Measurements from ENCODE around the gene HLA-DPA1. TPM values are rescaled to one million over a fixed set of nuclear protein-coding genes. Genes with fewer than 3 reads are reported as not detected.

Gene HLA-DPA1
- total and polyA plus RNA-seq, 2 donors (not counting 1 experiment from before 2014, with no cell fraction given) = 702 to 2,256 TPM

GRCh38 chr6:33092385-33092784 is 18.9 kb upstream of the HLA-DPA1 start:
- Histone ChIP-seq H3K27ac (ENCODE audit: low read length in 2 of 2) (peak overlapping the region; percentile 4 to 56), H3K4me2 (replicated peaks; ENCODE audit: low read depth, low read length, poor library complexity, severe bottlenecking) (no peak overlapping the region), H3K4me3 (ENCODE audit: control extremely low read depth in 1 of 5, extremely low read depth in 1 of 5, insufficient read depth in 1 of 5, low read depth in 2 of 5, low read length in 4 of 5) (no peak overlapping the region), H3K9ac (ENCODE audit: low read length) (no peak overlapping the region), H3K27me3 (replicated peaks in 1 of 4; ENCODE audit: control extremely low read depth in 1 of 4, control insufficient read depth in 3 of 4, insufficient read depth in 4 of 4, low read length in 3 of 4) (no peaks in the 10 kb centered on the region), H3K9me3 (ENCODE audit: control extremely low read depth in 1 of 3, control insufficient read depth in 2 of 3, insufficient read depth in 1 of 3, low read length in 2 of 3) (peaks cover 0 to 4% (median 0%) of the 10 kb centered on the region in 3 donors), H3K4me1 (ENCODE audit: control insufficient read depth in 2 of 2, insufficient read depth in 2 of 2, low read length in 2 of 2) (peaks cover 27 to 33% of the 10 kb centered on the region in 2 donors), H2AFZ (ENCODE audit: insufficient read depth, low read depth, low read length, poor library complexity, severe bottlenecking) (no peak overlapping the region), H3K79me2 (ENCODE audit: control insufficient read depth, insufficient read depth, low read length) (peaks cover 10% of the 10 kb centered on the region), H4K20me1 (ENCODE audit: control insufficient read depth, insufficient read depth, low read length, poor library complexity, severe bottlenecking) (no peaks in the 10 kb centered on the region), H3K36me3 (replicated peaks in 1 of 2; ENCODE audit: control extremely low read depth in 1 of 2, control insufficient read depth in 1 of 2, extremely low read depth in 1 of 2, insufficient read depth in 2 of 2, low read length in 1 of 2) (peaks cover 0 to 16% of the 10 kb centered on the region in 2 experiments)
- intact Hi-C loops (cut with micrococcal nuclease) = loop anchor here (1.0 kb wide), 1 partner anchor 78 kb away; no protein-coding TSS in a partner anchor
- ATAC-seq (ENCODE audit: low read depth) (no peak), DNase-seq (no peak)
- peak overlapping the region; percentile 76 for H3K27ac Mint-ChIP-seq
- POLR2A ChIA-PET = no interaction called here
- WGBS (ENCODE audit: insufficient coverage) = 100% methylated on average over 2 of the region's 3 CpGs
- CTCF ChIA-PET = interaction anchor here (0.9 to 1.0 kb wide), 2 partner anchors 82 to 92 kb away, joined by 3 read pairs; no protein-coding TSS in a partner anchor
- no peaks in the 10 kb centered on the region for H3K27me3 Mint-ChIP-seq
- TF ChIP-seq, protein P1, sequence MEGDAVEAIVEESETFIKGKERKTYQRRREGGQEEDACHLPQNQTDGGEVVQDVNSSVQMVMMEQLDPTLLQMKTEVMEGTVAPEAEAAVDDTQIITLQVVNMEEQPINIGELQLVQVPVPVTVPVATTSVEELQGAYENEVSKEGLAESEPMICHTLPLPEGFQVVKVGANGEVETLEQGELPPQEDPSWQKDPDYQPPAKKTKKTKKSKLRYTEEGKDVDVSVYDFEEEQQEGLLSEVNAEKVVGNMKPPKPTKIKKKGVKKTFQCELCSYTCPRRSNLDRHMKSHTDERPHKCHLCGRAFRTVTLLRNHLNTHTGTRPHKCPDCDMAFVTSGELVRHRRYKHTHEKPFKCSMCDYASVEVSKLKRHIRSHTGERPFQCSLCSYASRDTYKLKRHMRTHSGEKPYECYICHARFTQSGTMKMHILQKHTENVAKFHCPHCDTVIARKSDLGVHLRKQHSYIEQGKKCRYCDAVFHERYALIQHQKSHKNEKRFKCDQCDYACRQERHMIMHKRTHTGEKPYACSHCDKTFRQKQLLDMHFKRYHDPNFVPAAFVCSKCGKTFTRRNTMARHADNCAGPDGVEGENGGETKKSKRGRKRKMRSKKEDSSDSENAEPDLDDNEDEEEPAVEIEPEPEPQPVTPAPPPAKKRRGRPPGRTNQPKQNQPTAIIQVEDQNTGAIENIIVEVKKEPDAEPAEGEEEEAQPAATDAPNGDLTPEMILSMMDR (IDR thresholded peaks at IDR 0.05) = no peak
- no peak for TF ChIP-seq EZH2 (IDR thresholded peaks at IDR 0.05; ENCODE audit: borderline replicate concordance, insufficient read depth, low read depth, low read length, poor library complexity, severe bottlenecking)
- H3K4me3 Mint-ChIP-seq = no peak overlapping the region
- H3K4me1 Mint-ChIP-seq = peaks cover 41% of the 10 kb centered on the region
- H3K9me3 Mint-ChIP-seq (ENCODE audit: insufficient read depth) = no peaks in the 10 kb centered on the region

GRCh38 chr6:33091957-33092356 is 18.5 kb upstream of the HLA-DPA1 start:
- Histone ChIP-seq H3K4me1 (ENCODE audit: control insufficient read depth in 2 of 2, insufficient read depth in 2 of 2, low read length in 2 of 2) (peaks cover 27 to 33% of the 10 kb centered on the region in 2 donors), H3K9ac (ENCODE audit: low read length) (no peak overlapping the region), H3K4me2 (replicated peaks; ENCODE audit: low read depth, low read length, poor library complexity, severe bottlenecking) (no peak overlapping the region), H3K27ac (ENCODE audit: low read length in 2 of 2) (peak overlapping the region; percentile 4 to 56), H3K79me2 (ENCODE audit: control insufficient read depth, insufficient read depth, low read length) (peaks cover 6% of the 10 kb centered on the region), H2AFZ (ENCODE audit: insufficient read depth, low read depth, low read length, poor library complexity, severe bottlenecking) (no peak overlapping the region), H4K20me1 (ENCODE audit: control insufficient read depth, insufficient read depth, low read length, poor library complexity, severe bottlenecking) (no peaks in the 10 kb centered on the region), H3K36me3 (replicated peaks in 1 of 2; ENCODE audit: control extremely low read depth in 1 of 2, control insufficient read depth in 1 of 2, extremely low read depth in 1 of 2, insufficient read depth in 2 of 2, low read length in 1 of 2) (peaks cover 0 to 20% of the 10 kb centered on the region in 2 experiments), H3K9me3 (ENCODE audit: control extremely low read depth in 1 of 3, control insufficient read depth in 2 of 3, insufficient read depth in 1 of 3, low read length in 2 of 3) (peaks cover 0 to 2% (median 0%) of the 10 kb centered on the region in 3 donors), H3K4me3 (ENCODE audit: control extremely low read depth in 1 of 5, extremely low read depth in 1 of 5, insufficient read depth in 1 of 5, low read depth in 2 of 5, low read length in 4 of 5) (no peak overlapping the region), H3K27me3 (replicated peaks in 1 of 4; ENCODE audit: control extremely low read depth in 1 of 4, control insufficient read depth in 3 of 4, insufficient read depth in 4 of 4, low read length in 3 of 4) (no peaks in the 10 kb centered on the region)
- H3K27me3 Mint-ChIP-seq = no peaks in the 10 kb centered on the region
- no peaks in the 10 kb centered on the region for H3K9me3 Mint-ChIP-seq (ENCODE audit: insufficient read depth)
- peak overlapping the region; percentile 76 for H3K27ac Mint-ChIP-seq
- peaks cover 41% of the 10 kb centered on the region for H3K4me1 Mint-ChIP-seq
- DNase-seq (peak; percentile 71), ATAC-seq (ENCODE audit: low read depth) (peak; percentile 71)
- intact Hi-C loops (cut with micrococcal nuclease) = loop anchor here (1.0 kb wide), 1 partner anchor 78 kb away; no protein-coding TSS in a partner anchor
- no peak for TF ChIP-seq EZH2 (IDR thresholded peaks at IDR 0.05; ENCODE audit: borderline replicate concordance, insufficient read depth, low read depth, low read length, poor library complexity, severe bottlenecking)
- TF ChIP-seq, protein P1 (IDR thresholded peaks at IDR 0.05) = peak; percentile 68
- WGBS (ENCODE audit: insufficient coverage) = 36% methylated on average over 9 of the region's 9 CpGs
- POLR2A ChIA-PET = no interaction called here
- H3K4me3 Mint-ChIP-seq = no peak overlapping the region
- CTCF ChIA-PET = interaction anchor here (0.9 to 1.0 kb wide), 2 partner anchors 82 to 92 kb away, joined by 3 read pairs; no protein-coding TSS in a partner anchor
